ENCODE data around the gene PYGM.

GRCh38 chr11:64723117-64723906 is 36.5 kb downstream of the PYGM start, which contains the start of gene NRXN2:
- TF ChIP-seq CTCF (IDR thresholded peaks at IDR 0.05) (peak; percentile 89 to 98 (median 92)), POLR2A (IDR thresholded peaks at IDR 0.05) (no peak)

Data from testis (tissue), 2 donors.